Gastrocnemius medialis (tissue), 4 donors: ENCODE results near the gene AMH.

Experiments used
- CTCF ChIP-seq, 5 experiments: fragments of 450-650 bp in 3 of 5; fragments of 200-600 bp in 2 of 5; sonication (generic) in 2 of 5; IDR thresholded peaks in 4 of 5; conservative IDR thresholded peaks in 1 of 5; 1 replicate in 4 of 5; 2 replicates in 1 of 5; pipeline ENCODE4 v1.5.1; 2016 to 2019; ENCODE audit warnings: antibody characterized with exemption in 5 of 5, mild to moderate bottlenecking in 3 of 5, moderate library complexity in 3 of 5
- POLR2A ChIP-seq, 2 donors: fragments of 450-650 bp; IDR thresholded peaks; one replicate each; pipeline ENCODE4 v1.6.1; 2017; ENCODE audit warnings: antibody characterized with exemption in 2 of 2, mild to moderate bottlenecking in 2 of 2, moderate library complexity in 2 of 2

- TF ChIP-seq CTCF (IDR thresholded peaks at IDR 0.05 in 4 of 5, conservative IDR thresholded peaks at IDR 0.05 in 1 of 5) (no peak), POLR2A (IDR thresholded peaks at IDR 0.05) (no peak)
Measured at GRCh38 chr19:2214251-2214650, 34.9 kb upstream of the AMH start.
